H9 (cell line): ENCODE measurements around the gene FTO. TPM values are rescaled to one million over a fixed set of nuclear protein-coding genes. Genes with fewer than 3 reads are reported as not detected.

Experiments
- DNase-seq: peaks from one replicate; pipeline ENCODE4 v3.0.0-alpha.2; 2017
- H2AFZ ChIP-seq: one replicate; pipeline ENCODE4 v1.6.1; 2013; ENCODE audit warnings: mild to moderate bottlenecking, low read length, control low read depth, moderate library complexity
- H2AK5ac ChIP-seq: 2 replicates; pipeline ENCODE4 v1.6.1; 2013; ENCODE audit warnings: low read length, control low read depth, mixed read lengths; ENCODE audit not compliant: insufficient read length
- H2BK120ac ChIP-seq: one replicate; pipeline ENCODE4 v1.6.1; 2013; ENCODE audit warnings: low read depth, mild to moderate bottlenecking, low read length, control low read depth, inconsistent platforms; ENCODE audit not compliant: poor library complexity, severe bottlenecking
- H2BK12ac ChIP-seq: 2 replicates; pipeline ENCODE4 v1.6.1; 2013; ENCODE audit warnings: low read length, control low read depth, mixed read lengths, low read depth; ENCODE audit not compliant: insufficient read length
- H2BK15ac ChIP-seq: 2 replicates; pipeline ENCODE4 v1.6.1; 2013; ENCODE audit warnings: low read depth, low read length, control low read depth
- H2BK20ac ChIP-seq: one replicate; pipeline ENCODE4 v1.6.1; 2013; ENCODE audit warnings: low read depth, mild to moderate bottlenecking, low read length, control low read depth, inconsistent platforms; ENCODE audit not compliant: poor library complexity, severe bottlenecking
- H2BK5ac ChIP-seq: 2 replicates; pipeline ENCODE4 v1.6.1; 2013; ENCODE audit warnings: low read length, control low read depth, mixed read lengths; ENCODE audit not compliant: insufficient read length
- H3K14ac ChIP-seq: 2 replicates; pipeline ENCODE4 v1.6.1; 2013; ENCODE audit warnings: low read length, control low read depth; ENCODE audit not compliant: insufficient read depth
- H3K18ac ChIP-seq: 2 replicates; pipeline ENCODE4 v1.6.1; 2013; ENCODE audit warnings: low read depth, mild to moderate bottlenecking, mixed read lengths, low read length, control low read depth; ENCODE audit not compliant: insufficient read length
- H3K23ac ChIP-seq: 2 replicates; pipeline ENCODE4 v1.6.1; 2013; ENCODE audit warnings: low read length, control low read depth, mixed read lengths, low read depth; ENCODE audit not compliant: insufficient read length
- H3K23me2 ChIP-seq: 2 replicates; pipeline ENCODE4 v1.6.1; 2013; ENCODE audit warnings: low read depth, mild to moderate bottlenecking, mixed read lengths, low read length, control low read depth; ENCODE audit not compliant: insufficient read length, poor library complexity, severe bottlenecking
- H3K27ac ChIP-seq: 2 replicates; pipeline ENCODE4 v1.5.1; 2013; ENCODE audit warnings: low read length, control low read depth, mixed read lengths, low read depth; ENCODE audit not compliant: insufficient read length
- H3K27me3 ChIP-seq: 2 replicates; pipeline ENCODE4 v1.6.1; 2013; ENCODE audit warnings: low read length, control low read depth, inconsistent platforms; ENCODE audit not compliant: insufficient read depth
- H3K4ac ChIP-seq: 2 replicates; pipeline ENCODE4 v1.6.1; 2013; ENCODE audit warnings: low read depth, mild to moderate bottlenecking, control low read depth, inconsistent platforms, low read length, moderate library complexity
- H3K4me1 ChIP-seq: 2 replicates; pipeline ENCODE4 v1.6.1; 2013; ENCODE audit warnings: low read length, control low read depth, inconsistent platforms; ENCODE audit not compliant: insufficient read depth
- H3K4me2 ChIP-seq: 2 replicates; pipeline ENCODE4 v1.6.1; 2013; ENCODE audit warnings: low read length, control low read depth, mixed read lengths; ENCODE audit not compliant: insufficient read length, insufficient read depth
- H3K56ac ChIP-seq: 2 replicates; pipeline ENCODE4 v1.6.1; 2013; ENCODE audit warnings: low read depth, mild to moderate bottlenecking, mixed read lengths, low read length, control low read depth; ENCODE audit not compliant: insufficient read length
- H3K79me1 ChIP-seq: 2 replicates; pipeline ENCODE4 v1.6.1; 2013; ENCODE audit warnings: low read depth, mild to moderate bottlenecking, moderate library complexity, low read length, control low read depth, inconsistent platforms; ENCODE audit not compliant: insufficient read depth, poor library complexity, severe bottlenecking
- H3K79me2 ChIP-seq: 2 replicates; pipeline ENCODE4 v1.6.1; 2013; ENCODE audit warnings: low read length, control low read depth, inconsistent platforms; ENCODE audit not compliant: insufficient read depth
- H3K9ac ChIP-seq: 2 replicates; pipeline ENCODE4 v1.6.1; 2013; ENCODE audit warnings: low read length, control low read depth, mixed read lengths; ENCODE audit not compliant: insufficient read length; ENCODE audit errors: extremely low read depth
- H3K9me3 ChIP-seq: one replicate; pipeline ENCODE4 v1.6.1; 2013; ENCODE audit warnings: low read depth, low read length, inconsistent platforms; ENCODE audit not compliant: control insufficient read depth
- H3T11ph ChIP-seq: one replicate; pipeline ENCODE4 v1.6.1; 2013; ENCODE audit warnings: mild to moderate bottlenecking, low read length, control low read depth, inconsistent platforms
- H4K20me1 ChIP-seq: one replicate; pipeline ENCODE4 v1.6.1; 2013; ENCODE audit not compliant: control insufficient read depth, insufficient read length, insufficient read depth
- H4K5ac ChIP-seq: 2 replicates; pipeline ENCODE4 v1.6.1; 2013; ENCODE audit warnings: low read depth, mild to moderate bottlenecking, mixed read lengths, low read length, control low read depth; ENCODE audit not compliant: insufficient read length
- H4K8ac ChIP-seq: replicated peaks from 2 replicates; pipeline ENCODE4 v1.6.1; 2013; ENCODE audit warnings: low read length, control low read depth, mixed read lengths, low read depth; ENCODE audit not compliant: insufficient read length
- H4K91ac ChIP-seq: 2 replicates; pipeline ENCODE4 v1.6.1; 2013; ENCODE audit warnings: low read depth, mild to moderate bottlenecking, moderate library complexity, mixed read lengths, low read length, control low read depth; ENCODE audit not compliant: insufficient read length
- H3K27ac Mint-ChIP-seq, 3 experiments: 2 replicates in 2 of 3; 3 replicates in 1 of 3; pipeline ENCODE4 v1.8.0; 2020 to 2021; ENCODE audit warnings: mixed read lengths in 3 of 3, mild to moderate bottlenecking in 1 of 3, moderate library complexity in 1 of 3
- H3K27me3 Mint-ChIP-seq: 2 replicates; pipeline ENCODE4 v1.8.0; 2021; ENCODE audit warnings: low read depth, mild to moderate bottlenecking, moderate library complexity, mixed read lengths
- H3K36me3 Mint-ChIP-seq, 3 experiments: 2 replicates in 2 of 3; 3 replicates in 1 of 3; pipeline ENCODE4 v1.8.0; 2020 to 2021; ENCODE audit warnings: low read depth in 3 of 3, mixed read lengths in 3 of 3; ENCODE audit not compliant: insufficient read depth in 1 of 3
- H3K4me1 Mint-ChIP-seq, 2 experiments: 2 replicates each; pipeline ENCODE4 v1.8.0; 2020; ENCODE audit warnings: mixed read lengths in 2 of 2
- H3K4me3 Mint-ChIP-seq, 2 experiments: 2 replicates in 1 of 2; 3 replicates in 1 of 2; pipeline ENCODE4 v1.8.0; 2020 to 2021; ENCODE audit warnings: mild to moderate bottlenecking in 2 of 2, mixed read lengths in 2 of 2, moderate library complexity in 1 of 2
- H3K9me3 Mint-ChIP-seq, 2 experiments: 2 replicates in 1 of 2; 3 replicates in 1 of 2; pipeline ENCODE4 v1.8.0; 2020; ENCODE audit warnings: mild to moderate bottlenecking in 2 of 2, mixed read lengths in 2 of 2, moderate library complexity in 1 of 2
- WGBS: extraction: QIAGEN DNeasy Blood & Tissue Kit; methylation state at CpG from one replicate; pipeline ENCODE4 v1.1.7; 2013; ENCODE audit warnings: missing lambda C conversion rate, low lambda C conversion rate, mixed read lengths; ENCODE audit not compliant: insufficient read length; ENCODE audit errors: extremely low coverage; 5-methylcytosine and 5-hydroxymethylcytosine counted together
- total RNA-seq: library from RNA; stranded (reverse); gene quantifications from 2 replicates; pipeline ENCODE4 v1.2.1, GENCODE V29; 2021
- TF ChIP-seq, protein P1 (sequence below): fragments of 200-600 bp; sonication (generic); conservative IDR thresholded peaks from 3 replicates; pipeline ENCODE4 v1.8.0; 2021; ENCODE audit warnings: antibody characterized with exemption, mild to moderate bottlenecking

FTO gene
- total RNA-seq, 1 experiment from 2014 or later: 67.9 TPM

- Histone ChIP-seq H3K27ac (no peak overlapping the region), H3T11ph (no peak overlapping the region), H2BK15ac (no peak overlapping the region), H4K20me1 (no peaks in the 10 kb centered on the region), H3K79me2 (no peaks in the 10 kb centered on the region), H3K4ac (no peak overlapping the region), H4K5ac (no peak overlapping the region), H3K23me2 (no peaks in the 10 kb centered on the region), H2BK120ac (no peak overlapping the region), H3K14ac (no peak overlapping the region), H2BK20ac (no peak overlapping the region), H3K9me3 (no peaks in the 10 kb centered on the region), H2AFZ (no peak overlapping the region), H3K9ac (no peak overlapping the region), H3K56ac (no peak overlapping the region), H4K91ac (no peak overlapping the region), H3K23ac (no peak overlapping the region), H2BK12ac (no peak overlapping the region), H3K4me1 (no peaks in the 10 kb centered on the region), H3K79me1 (no peaks in the 10 kb centered on the region), H2AK5ac (no peak overlapping the region), H3K27me3 (no peaks in the 10 kb centered on the region), H3K18ac (no peak overlapping the region), H3K4me2 (peak overlapping the region; percentile 5), H4K8ac (no peak overlapping the region), H2BK5ac (no peak overlapping the region)
- Mint-ChIP-seq H3K4me1 (peaks cover 8 to 14% of the 10 kb centered on the region in 2 experiments), H3K27ac (peak overlapping the region in 1 of 3 experiments; percentile 86; a peak in 2 of 7 replicates), H3K4me3 (peak overlapping the region; percentile 49 to 60; a peak in 4 of 5 replicates), H3K27me3 (peaks cover 24% of the 10 kb centered on the region), H3K36me3 (peaks cover 0 to 2% (median 0%) of the 10 kb centered on the region in 3 experiments; a peak in 1 of 7 replicates), H3K9me3 (no peaks in the 10 kb centered on the region)
- TF ChIP-seq, protein P1, sequence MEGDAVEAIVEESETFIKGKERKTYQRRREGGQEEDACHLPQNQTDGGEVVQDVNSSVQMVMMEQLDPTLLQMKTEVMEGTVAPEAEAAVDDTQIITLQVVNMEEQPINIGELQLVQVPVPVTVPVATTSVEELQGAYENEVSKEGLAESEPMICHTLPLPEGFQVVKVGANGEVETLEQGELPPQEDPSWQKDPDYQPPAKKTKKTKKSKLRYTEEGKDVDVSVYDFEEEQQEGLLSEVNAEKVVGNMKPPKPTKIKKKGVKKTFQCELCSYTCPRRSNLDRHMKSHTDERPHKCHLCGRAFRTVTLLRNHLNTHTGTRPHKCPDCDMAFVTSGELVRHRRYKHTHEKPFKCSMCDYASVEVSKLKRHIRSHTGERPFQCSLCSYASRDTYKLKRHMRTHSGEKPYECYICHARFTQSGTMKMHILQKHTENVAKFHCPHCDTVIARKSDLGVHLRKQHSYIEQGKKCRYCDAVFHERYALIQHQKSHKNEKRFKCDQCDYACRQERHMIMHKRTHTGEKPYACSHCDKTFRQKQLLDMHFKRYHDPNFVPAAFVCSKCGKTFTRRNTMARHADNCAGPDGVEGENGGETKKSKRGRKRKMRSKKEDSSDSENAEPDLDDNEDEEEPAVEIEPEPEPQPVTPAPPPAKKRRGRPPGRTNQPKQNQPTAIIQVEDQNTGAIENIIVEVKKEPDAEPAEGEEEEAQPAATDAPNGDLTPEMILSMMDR: peak; percentile 91
- DNase-seq: peak; percentile 91
- no CpG with 5 or more reads among the region's 25 CpGs for WGBS
Observed at GRCh38 chr16:54193665-54194333, 489.8 kb downstream of the FTO start.
